Neural progenitor cell (in vitro differentiated cells): ENCODE results near the gene NMB.

Experiments used
- CTCF ChIP-seq: fragments of 200-600 bp; sonication (generic); IDR thresholded peaks from 2 replicates; pipeline ENCODE4 v1.5.1; 2017; ENCODE audit warnings: antibody characterized with exemption, mild to moderate bottlenecking
- EZH2phosphoT487 ChIP-seq: fragments of 200-600 bp; sonication (generic); IDR thresholded peaks from 2 replicates; pipeline ENCODE4 v1.6.1; 2017; ENCODE audit warnings: antibody characterized with exemption

GRCh38 chr15:84666373-84666772 lies 8.4 kb upstream of the NMB start:
- no peak for TF ChIP-seq CTCF
- no peak for TF ChIP-seq EZH2phosphoT487
